Keratinocyte (primary cell): ENCODE data around the gene FBXO38. TPM values are rescaled to one million over a fixed set of nuclear protein-coding genes. Genes with fewer than 3 reads are reported as not detected.

Source experiments
- DNase-seq: peaks from one replicate; pipeline ENCODE4 v3.0.0-alpha.2; 2011; ENCODE audit warnings: low read depth, missing footprints, low spot score
- FAIRE-seq: peaks from 2 replicates; lab custom pipeline; 2011; peaks lifted over from hg19 to GRCh38; lab: Jason Lieb, UNC
- H2AFZ ChIP-seq: 2 replicates; pipeline ENCODE4 v1.6.0; 2012; ENCODE audit warnings: low read length, control low read depth, inconsistent platforms; ENCODE audit not compliant: control insufficient read depth
- H3K27ac ChIP-seq: 2 replicates; pipeline ENCODE4 v1.5.1; 2011; ENCODE audit warnings: low read length; ENCODE audit not compliant: control insufficient read depth, insufficient read depth
- H3K27me3 ChIP-seq: 3 replicates; pipeline ENCODE4 v1.6.0; 2011; ENCODE audit warnings: low read length; ENCODE audit not compliant: control insufficient read depth, insufficient read depth; ENCODE audit errors: extremely low read depth
- H3K36me3 ChIP-seq, 2 experiments: 2 replicates in 1 of 2; 3 replicates in 1 of 2; pipeline ENCODE4 v1.5.1; 2011; ENCODE audit warnings: low read length in 2 of 2, mild to moderate bottlenecking in 1 of 2; ENCODE audit not compliant: control insufficient read depth in 2 of 2, insufficient read depth in 2 of 2; ENCODE audit errors: extremely low read depth in 1 of 2
- H3K4me1 ChIP-seq: 3 replicates; pipeline ENCODE4 v1.5.1; 2011; ENCODE audit warnings: low read length; ENCODE audit not compliant: control insufficient read depth, insufficient read depth; ENCODE audit errors: extremely low read depth
- H3K4me2 ChIP-seq: 3 replicates; pipeline ENCODE4 v1.6.0; 2011; ENCODE audit warnings: low read depth, low read length; ENCODE audit not compliant: control insufficient read depth, insufficient read depth; ENCODE audit errors: extremely low read depth
- H3K4me3 ChIP-seq, 3 experiments: fragments of 200-600 bp in 1 of 3; sonication (generic) in 1 of 3; 2 replicates in 2 of 3; 3 replicates in 1 of 3; pipeline ENCODE4 v1.5.1; 2011 to 2016; ENCODE audit warnings: low read length in 3 of 3, mild to moderate bottlenecking in 3 of 3, control low read depth in 2 of 3, inconsistent platforms in 1 of 3, low read depth in 1 of 3, mixed read lengths in 1 of 3, mixed run types in 1 of 3, moderate library complexity in 1 of 3; ENCODE audit not compliant: control insufficient read depth in 2 of 3, insufficient read depth in 2 of 3; ENCODE audit errors: extremely low read depth in 1 of 3
- H3K79me2 ChIP-seq: 2 replicates; pipeline ENCODE4 v1.6.0; 2012; ENCODE audit warnings: low read length; ENCODE audit not compliant: control insufficient read depth, insufficient read depth
- H3K9ac ChIP-seq: 3 replicates; pipeline ENCODE4 v1.6.0; 2011; ENCODE audit warnings: low read length; ENCODE audit not compliant: control insufficient read depth, insufficient read depth; ENCODE audit errors: extremely low read depth
- H3K9me1 ChIP-seq: 3 replicates; pipeline ENCODE4 v1.6.0; 2011; ENCODE audit warnings: low read length; ENCODE audit not compliant: control insufficient read depth, insufficient read depth; ENCODE audit errors: extremely low read depth
- H3K9me3 ChIP-seq: 2 replicates; pipeline ENCODE4 v1.5.1; 2012; ENCODE audit warnings: low read depth, low read length; ENCODE audit not compliant: control insufficient read depth
- H4K20me1 ChIP-seq: 3 replicates; pipeline ENCODE4 v1.6.0; 2011; ENCODE audit warnings: low read length; ENCODE audit not compliant: control insufficient read depth, insufficient read depth; ENCODE audit errors: extremely low read depth
- CTCF ChIP-seq, 3 experiments: IDR thresholded peaks in 1 of 3; conservative IDR thresholded peaks in 1 of 3; optimal IDR thresholded peaks in 1 of 3; 2 replicates in 2 of 3; 3 replicates in 1 of 3; pipeline versions ENCODE3 to v1.5.1; 2011; ENCODE audit warnings: low read length in 3 of 3, mild to moderate bottlenecking in 3 of 3, moderate library complexity in 2 of 3, control low read depth in 1 of 3, inconsistent platforms in 1 of 3; ENCODE audit not compliant: insufficient read depth in 2 of 3; ENCODE audit errors: extremely low read depth in 1 of 3
- EZH2 ChIP-seq: IDR thresholded peaks from one replicate; pipeline ENCODE4 v1.6.1; 2012; ENCODE audit warnings: inconsistent platforms, mild to moderate bottlenecking, low read length, moderate library complexity
- dilution Hi-C: fragments of 300-500 bp; cut with MboI; formaldehyde crosslinking; loops from one replicate; pipeline ENCODE4 v1.7.0; 2020; ENCODE audit warnings: low sequenced_read_pairs; ENCODE audit not compliant: extremely low pct_ligation_motif_present
- polyA plus RNA-seq, 5 experiments: library from polyadenylated mRNA; depleted of rRNA in 3 of 5; stranded (reverse) in 3 of 5; stranded (forward) in 1 of 5; unstranded in 1 of 5; fragments of >200 nt; gene quantifications; 1 replicate in 1 of 5; 2 replicates in 3 of 5; 3 replicates in 1 of 5; pipeline versions ENCODE4 v1.2.1 to v1.2.3, GENCODE V29; 2011 to 2012; ENCODE audit warnings: missing spikeins in 2 of 5, low read depth in 1 of 5, low replicate concordance in 1 of 5

Gene FBXO38
- polyA plus RNA-seq, 1 donor (not counting 4 experiments of a cell fraction or from before 2014, with no cell fraction given), result 30.4 TPM

- Histone ChIP-seq H3K4me1 (no peaks in the 10 kb centered on the region), H3K4me3 (no peak overlapping the region), H4K20me1 (no peaks in the 10 kb centered on the region), H3K27me3 (no peaks in the 10 kb centered on the region), H3K36me3 (peaks cover 10 to 19% of the 10 kb centered on the region in 2 experiments), H3K27ac (no peak overlapping the region), H3K9me3 (no peaks in the 10 kb centered on the region), H3K9me1 (no peaks in the 10 kb centered on the region), H2AFZ (no peak overlapping the region), H3K79me2 (no peaks in the 10 kb centered on the region), H3K4me2 (no peak overlapping the region), H3K9ac (no peak overlapping the region)
- dilution Hi-C loops, result no loop called here
- TF ChIP-seq EZH2 (no peak), CTCF (optimal IDR thresholded peaks at IDR 0.05 in 1 of 3, IDR thresholded peaks at IDR 0.05 in 1 of 3, conservative IDR thresholded peaks at IDR 0.05 in 1 of 3; ENCODE audit: extremely low read depth in 1 of 3, insufficient read depth in 2 of 3, low read length in 3 of 3) (no peak)
- DNase-seq, result no peak
- FAIRE-seq, result no peak
These were observed 17.8 kb downstream of the FBXO38 start for GRCh38 chr5:148401604-148402003.

GRCh38 chr5:148403344-148403743, 19.6 kb downstream of the FBXO38 start:
- H3K79me2 ChIP-seq, result no peaks in the 10 kb centered on the region
- dilution Hi-C loops, result no loop called here
- no peak overlapping the region for H2AFZ ChIP-seq
- no peak for TF ChIP-seq EZH2
- TF ChIP-seq CTCF (optimal IDR thresholded peaks at IDR 0.05 in 1 of 3, IDR thresholded peaks at IDR 0.05 in 1 of 3, conservative IDR thresholded peaks at IDR 0.05 in 1 of 3; ENCODE audit: extremely low read depth in 1 of 3, insufficient read depth in 2 of 3, low read length in 3 of 3), result no peak
- H3K9ac ChIP-seq, result no peak overlapping the region
- DNase-seq, result no peak
- no peak overlapping the region for H3K4me3 ChIP-seq
- no peaks in the 10 kb centered on the region for H3K4me1 ChIP-seq
- no peak overlapping the region for H3K4me2 ChIP-seq
- no peaks in the 10 kb centered on the region for H3K9me1 ChIP-seq
- H3K27me3 ChIP-seq, result no peaks in the 10 kb centered on the region
- H3K27ac ChIP-seq, result no peak overlapping the region
- H4K20me1 ChIP-seq, result no peaks in the 10 kb centered on the region
- no peak for FAIRE-seq
- H3K36me3 ChIP-seq, result peaks cover 10 to 19% of the 10 kb centered on the region in 2 experiments
- no peaks in the 10 kb centered on the region for H3K9me3 ChIP-seq
